GM12801 (cell line): ENCODE data around the gene FN3K.

Experiments used
- CTCF ChIP-seq: IDR thresholded peaks from one replicate; pipeline ENCODE4 v1.5.1; 2011; ENCODE audit warnings: control low read depth; ENCODE audit not compliant: insufficient read length; ENCODE audit errors: extremely low read depth

The FN3K gene

GRCh38 chr17:82787081-82787848 is 51.9 kb downstream of the FN3K start:
- TF ChIP-seq CTCF = no peak

- TF ChIP-seq CTCF = no peak
These were observed 53.0 kb downstream of the FN3K start for GRCh38 chr17:82788206-82789001.

DNA sequence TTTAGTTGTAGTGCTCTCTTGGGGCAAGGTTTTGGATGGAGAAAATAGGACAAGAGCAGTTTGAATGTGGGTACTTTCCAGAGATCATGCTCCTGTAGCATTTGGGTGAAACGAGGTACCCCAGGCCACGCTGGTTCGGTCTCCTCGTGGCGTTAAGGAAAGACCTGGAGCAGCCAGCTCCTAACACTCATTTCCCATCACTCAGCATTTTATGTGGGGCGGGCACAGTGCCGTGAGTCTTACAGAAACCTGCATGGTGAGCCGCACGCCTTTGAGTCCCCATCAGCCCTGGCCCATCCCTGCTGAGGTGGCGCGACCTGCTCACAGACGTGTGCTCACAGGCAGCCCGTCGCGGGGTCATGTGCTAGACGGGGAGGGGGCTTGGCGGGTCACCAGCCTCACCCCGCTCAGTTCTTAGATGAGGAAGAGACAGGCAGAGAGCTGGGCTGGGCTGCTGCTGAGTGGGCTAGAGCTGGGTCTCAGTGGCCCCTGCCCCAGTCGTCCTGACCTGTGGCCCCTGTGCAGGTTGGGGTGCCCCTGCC is 53.7 kb downstream of the FN3K start:
- TF ChIP-seq CTCF = no peak

DNA sequence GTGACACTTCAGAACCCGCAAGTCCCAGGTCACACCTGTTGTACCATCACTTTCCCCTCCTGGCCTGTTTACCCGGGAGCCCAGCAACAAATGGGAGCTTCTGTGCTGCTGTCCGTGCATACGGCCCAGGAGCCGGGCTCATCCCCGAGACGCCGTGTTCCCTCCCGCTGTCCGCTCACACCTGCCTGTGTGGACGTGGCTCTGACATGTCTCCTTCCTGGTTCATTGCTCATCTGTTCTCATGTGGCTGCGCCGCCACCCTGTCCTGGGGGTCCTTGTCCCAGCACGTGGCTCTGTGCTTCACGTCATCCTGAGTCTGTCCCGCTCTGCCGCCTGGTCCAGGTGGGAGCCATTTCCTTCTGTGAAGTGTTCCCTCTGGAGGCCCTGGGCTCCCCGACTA is 54.4 kb downstream of the FN3K start:
- no peak for TF ChIP-seq CTCF

- TF ChIP-seq CTCF = no peak
These were observed 55.0 kb downstream of the FN3K start for GRCh38 chr17:82790391-82790790.

GRCh38 chr17:82791532-82791931 is 56.1 kb downstream of the FN3K start:
- TF ChIP-seq CTCF = no peak

DNA sequence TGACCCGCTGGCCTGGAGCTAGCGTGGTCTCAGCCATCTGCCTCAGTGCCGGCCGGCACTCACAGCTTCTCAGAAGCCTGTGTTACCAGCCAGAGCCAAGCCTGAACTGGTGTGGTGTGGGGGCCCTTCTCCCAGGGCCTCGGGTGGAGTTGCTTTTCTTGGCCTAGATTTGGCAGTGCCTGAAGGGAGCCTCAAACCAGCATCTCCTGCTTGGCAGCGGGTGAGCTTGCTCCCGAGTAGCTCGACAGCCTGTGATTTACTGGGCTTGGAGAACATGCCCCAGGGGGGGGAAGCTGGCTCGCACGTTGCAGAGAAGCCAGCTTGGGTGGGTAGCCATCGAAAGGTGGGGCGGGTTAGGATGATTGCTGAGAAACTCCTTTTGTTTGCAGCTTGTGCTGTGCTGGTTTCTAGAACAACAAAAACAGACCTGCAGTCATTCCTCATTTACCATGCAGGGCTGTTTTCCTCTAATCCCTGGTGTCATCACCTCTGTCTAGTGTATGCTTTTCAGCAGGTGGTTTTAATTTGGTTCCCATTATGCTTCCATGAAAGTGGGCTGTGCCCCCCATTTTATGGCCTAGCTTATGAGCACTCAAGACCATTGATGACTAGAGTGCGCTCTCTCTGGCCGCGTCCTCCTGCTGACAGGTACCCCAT is 58.7 kb downstream of the FN3K start:
- TF ChIP-seq CTCF = no peak
